NCI-H446 treated with DMSO at 0.1 percent for 48 hours (cell line): ENCODE measurements around the gene PRICKLE2.
"Not testable (repeated sequence)": the region's sequence is repeated elsewhere in the genome, so short reads cannot be mapped to it uniquely, and the experiment has no call there.

ENCODE experiments used
- DNase-seq: peaks from one replicate; lab custom pipeline; 2025; lab: John Stamatoyannopoulos, UW

PRICKLE2 gene

DNA sequence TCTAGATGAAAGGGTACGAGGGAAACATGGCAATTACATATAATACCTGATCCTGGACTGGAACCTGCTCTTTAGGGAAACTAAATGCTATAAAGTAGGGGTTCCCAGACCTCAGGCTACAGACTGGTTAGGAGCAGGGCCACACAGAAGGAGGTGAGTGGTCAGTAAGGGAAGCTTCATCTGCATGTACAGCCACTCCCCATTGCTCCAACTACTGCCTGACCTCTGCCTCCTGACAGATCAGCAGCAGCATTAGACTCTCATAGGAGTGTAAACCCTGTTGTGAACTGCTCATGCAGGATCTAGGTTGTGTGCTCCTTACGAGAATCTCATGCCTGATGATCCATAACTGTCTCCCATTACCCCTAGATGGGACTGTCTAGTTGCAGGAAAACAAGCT lies 123.1 kb downstream of the PRICKLE2 start:
- DNase-seq, result no peak

DNA sequence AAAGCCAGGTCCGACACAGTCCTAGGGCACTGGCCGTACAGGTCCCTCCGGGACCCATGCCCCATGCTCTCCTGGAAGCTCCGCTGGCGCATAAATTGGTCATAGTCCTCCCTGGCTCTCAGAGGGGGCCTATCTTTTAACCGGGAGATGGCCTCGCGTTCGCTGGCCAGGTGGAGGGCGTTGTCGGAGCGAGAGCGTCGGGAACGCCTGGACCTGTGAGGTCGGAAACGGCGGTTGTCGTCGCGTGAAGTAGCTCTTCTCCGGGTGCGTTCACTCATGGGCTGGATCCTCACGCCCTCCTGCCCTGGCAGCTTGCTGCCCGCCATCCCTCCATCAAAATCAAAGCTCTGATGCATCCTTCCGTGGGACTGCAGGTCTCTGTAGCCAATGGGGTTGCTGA lies 126.0 kb downstream of the PRICKLE2 start:
- DNase-seq, result no peak

DNA sequence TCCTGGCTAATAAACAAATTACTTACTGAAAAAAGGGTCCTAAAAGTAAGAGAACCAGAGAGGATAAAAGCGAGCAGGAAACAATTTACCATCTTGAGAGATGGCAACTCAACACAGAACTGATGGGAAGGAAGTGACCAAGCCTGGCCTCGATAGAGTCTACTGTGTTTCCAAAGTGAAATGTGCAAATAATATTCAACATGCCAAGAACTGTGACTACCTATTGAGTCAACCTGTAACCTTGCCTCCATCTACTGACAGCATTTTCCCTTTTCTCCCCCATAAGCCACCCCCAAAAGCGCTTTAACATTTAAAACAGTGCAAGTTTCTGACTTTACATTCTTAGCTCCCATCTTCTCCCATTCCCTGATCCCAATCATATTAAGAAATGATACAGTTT lies 126.6 kb downstream of the PRICKLE2 start:
- no peak for DNase-seq

DNA sequence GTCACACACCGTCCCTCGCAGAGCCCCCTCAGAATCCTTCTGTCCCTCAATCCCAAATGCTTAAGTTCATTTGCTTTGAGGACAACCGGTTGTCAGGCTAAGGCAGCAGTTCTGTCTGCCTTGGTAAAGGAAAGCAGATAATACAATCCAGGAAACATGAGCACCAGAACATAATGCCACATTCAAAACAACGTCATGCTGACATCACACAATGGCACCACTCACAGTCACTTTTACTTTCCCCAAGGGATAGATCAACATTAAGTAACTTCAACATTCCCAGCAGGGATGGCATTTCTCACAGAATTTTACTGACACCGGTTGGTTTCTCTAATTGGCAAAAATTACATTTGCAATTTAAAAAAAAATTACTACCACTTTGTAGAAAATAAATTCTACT lies 127.3 kb downstream of the PRICKLE2 start:
- DNase-seq, result no peak

DNA sequence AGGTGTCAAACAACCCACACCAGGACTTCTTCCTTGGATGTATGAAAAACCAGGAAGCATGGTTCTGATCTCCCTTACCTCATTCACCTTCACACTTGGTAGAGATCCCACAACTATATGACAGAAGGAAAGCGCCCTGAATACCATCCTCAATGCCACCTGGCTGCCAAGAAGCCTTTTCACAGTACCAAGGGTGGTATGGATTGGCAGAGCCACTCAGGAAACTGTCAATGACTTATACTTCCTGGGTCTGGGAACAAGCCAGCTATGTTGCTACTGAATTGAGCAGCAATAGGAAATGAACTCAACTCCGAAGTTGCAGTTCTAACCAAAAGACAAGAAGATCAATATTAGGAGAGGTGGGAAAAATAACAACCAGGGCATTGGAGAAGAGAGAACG lies 129.5 kb downstream of the PRICKLE2 start:
- no peak for DNase-seq

DNA sequence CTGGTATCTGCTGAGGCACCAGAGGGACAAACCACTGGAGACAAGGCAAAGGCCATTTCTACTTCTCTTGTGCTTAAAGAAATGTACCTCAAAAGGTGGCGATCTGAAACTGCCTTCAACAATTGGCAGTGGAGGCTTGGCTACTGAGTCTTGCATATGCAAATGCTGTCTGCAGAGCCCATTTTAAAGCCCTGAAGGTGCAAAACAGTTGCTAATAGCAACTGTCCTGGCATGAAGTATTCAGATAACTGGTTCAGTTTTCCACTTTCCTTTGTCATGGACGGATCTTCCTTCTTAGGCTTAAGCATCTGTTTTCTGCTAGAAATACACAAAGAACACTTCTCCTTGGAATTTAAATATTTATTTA lies 130.6 kb downstream of the PRICKLE2 start:
- DNase-seq, result no peak

DNA sequence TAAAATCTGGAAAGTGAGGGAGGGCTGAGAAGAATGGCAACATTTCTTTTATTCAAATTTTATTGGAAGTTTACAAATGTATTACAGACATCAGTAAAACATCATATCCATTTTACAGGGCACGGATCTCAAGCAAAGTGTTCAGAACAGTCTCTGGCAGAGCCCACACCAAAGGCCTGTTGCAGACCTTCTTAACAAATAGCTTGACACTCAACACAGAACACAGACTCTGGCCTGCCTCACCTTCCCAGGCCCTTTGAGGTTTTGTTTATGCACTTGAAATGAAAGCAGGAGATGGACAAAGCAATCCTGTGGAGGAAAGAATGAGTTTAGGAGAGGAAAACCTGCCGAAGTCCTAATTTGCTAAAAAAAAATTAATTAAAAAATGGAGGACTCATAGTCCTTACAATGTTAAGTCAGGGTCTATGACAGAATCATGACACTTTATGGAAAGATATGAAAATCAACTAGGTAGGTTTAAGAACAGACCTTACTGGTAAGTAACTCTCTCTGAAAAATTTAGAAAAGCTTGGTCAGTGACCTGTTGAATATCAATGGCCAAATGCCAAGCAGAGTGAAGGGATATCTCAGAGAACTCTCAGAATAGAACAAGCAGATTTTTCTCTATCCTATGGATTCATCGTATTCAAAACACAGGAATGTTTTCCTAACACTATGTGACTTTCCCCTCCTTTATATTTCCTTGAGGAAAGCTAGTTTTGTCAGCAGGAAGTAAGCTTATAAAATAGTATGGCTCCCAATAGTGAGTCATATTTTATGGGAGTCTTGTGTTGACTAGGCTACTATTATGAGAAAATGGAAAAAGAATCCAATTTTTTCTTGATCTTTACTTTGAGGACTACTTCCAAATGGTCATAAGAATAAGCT lies 131.2 kb downstream of the PRICKLE2 start:
- no peak for DNase-seq

DNA sequence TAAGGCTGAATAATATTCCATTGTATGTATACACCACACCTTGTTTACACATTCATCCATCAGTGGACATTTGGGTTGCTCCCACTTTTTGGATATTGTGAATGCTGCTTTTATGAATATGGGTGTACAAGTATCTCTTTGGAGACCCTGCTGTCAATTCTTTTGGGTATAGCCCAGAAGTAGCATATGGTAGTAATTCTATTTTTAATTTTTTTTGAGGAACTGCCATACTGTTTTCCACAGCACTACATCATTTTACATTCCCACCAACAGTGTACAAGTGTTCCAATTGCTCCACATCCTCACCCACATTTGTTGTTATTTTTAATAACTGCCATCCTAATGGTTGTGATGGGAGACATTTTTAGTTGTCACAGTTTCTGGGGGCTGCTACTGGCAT lies 132.1 kb downstream of the PRICKLE2 start:
- no peak for DNase-seq

DNA sequence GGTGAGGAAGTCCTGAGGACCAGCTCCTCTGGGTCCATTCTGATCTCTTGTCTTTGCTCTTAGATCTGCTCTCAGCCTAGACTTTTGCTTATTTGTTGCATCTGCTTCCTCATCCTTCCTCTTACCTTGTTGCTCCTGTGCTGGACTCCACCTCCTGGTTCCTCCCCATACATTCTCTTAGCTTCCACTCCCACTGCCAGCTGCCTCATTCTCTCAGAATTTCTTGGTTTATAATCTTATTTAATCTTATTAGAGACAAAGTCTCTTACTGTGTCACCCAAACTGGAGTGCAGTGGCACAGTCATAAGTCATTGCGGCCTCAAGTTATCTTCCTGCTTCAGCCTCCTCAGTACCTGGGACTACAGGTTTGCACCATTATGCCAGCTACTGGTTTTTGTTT lies 133.8 kb downstream of the PRICKLE2 start:
- DNase-seq, result no peak

DNA sequence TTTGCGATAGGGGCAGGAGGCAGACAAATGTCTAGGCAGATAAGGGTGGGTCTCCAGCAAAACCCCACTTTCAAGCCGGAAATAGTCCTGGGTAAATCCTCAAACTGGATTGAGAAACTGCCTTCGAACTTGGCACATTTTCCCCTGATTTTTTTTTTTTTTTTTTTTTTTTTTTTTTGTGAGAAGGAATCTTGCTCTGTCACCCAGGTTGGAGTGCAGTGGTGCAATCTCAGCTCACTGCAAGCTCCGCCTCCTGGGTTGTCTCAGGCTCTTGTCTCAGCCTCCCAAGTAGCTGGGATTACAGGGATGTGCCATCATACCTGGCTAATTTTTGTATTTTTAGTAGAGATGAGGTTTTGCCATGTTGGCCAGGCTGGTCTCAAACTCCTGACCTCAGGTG lies 135.9 kb downstream of the PRICKLE2 start:
- not testable (repeated sequence) for DNase-seq

DNA sequence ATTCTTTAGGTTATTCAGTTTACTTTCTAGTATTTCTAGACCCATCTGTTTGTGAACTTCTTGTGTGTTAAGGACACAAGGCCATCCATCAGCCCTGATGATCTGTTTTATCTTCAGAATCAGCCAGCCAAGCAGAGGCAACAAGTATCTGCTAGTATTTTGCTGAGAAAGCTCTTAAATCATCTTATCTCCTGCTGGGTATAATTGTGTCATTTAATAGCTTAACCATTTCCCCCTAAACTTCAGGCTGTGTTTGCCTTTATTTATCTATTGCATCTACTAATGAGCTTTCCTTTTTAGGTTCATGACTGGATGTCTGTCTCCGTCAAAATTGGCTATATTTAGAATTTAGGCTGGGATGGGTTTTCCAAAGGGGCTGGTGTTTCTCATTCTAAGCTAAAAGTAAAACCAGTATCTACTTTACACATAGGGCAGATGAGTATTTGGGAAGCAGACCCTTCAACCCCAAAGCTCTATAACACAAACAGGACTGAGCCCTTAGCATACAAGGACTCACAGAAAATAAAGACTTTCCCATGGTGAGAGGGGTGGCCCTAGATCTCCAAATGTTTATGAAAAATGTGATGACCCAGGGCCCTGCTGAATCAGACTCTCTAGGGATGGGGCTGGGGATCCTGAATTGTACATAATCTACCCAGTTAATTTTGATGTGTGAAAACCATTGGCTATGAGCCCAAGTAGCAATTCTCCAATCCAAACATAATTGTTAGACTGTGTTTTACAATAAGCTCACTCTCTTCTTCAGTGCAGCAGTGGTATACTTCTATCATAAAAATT lies 136.7 kb downstream of the PRICKLE2 start:
- peak; percentile 2 for DNase-seq

DNA sequence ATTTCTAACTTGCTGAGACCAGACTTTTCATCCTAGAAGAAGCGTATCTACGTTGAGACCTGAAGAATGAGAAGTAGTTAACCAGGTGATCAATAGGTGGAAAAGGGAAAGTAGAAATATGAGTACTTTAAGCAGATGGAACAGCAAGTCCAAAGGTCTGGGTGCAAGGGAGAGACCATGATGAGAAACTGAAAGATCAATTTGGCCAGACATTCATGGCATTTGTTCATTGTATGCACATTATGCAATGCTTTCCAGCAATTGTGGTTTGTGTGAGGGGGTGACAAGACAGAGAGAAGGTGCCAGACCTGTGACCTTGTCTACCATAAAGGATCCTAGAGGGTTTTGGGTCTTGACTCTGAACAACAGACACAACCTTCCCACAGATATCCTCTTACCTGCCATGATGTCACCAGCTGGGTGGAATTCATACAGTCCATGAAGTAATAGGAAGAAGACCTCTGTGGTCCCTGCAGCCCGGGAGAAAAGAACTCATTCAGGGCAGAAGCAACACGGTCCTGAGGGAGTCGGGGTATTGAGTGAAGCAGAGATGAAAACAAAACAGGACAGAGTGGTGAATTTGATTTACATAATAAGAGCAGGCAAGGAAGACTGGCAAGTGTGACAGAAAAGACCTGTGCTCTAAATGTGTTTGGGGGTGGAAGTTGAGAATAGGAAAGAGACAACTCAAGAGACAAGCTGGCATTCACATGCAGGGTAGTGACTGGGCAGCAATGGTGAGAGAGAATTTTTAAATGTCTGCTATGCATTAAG lies 138.6 kb downstream of the PRICKLE2 start:
- DNase-seq, result no peak

DNA sequence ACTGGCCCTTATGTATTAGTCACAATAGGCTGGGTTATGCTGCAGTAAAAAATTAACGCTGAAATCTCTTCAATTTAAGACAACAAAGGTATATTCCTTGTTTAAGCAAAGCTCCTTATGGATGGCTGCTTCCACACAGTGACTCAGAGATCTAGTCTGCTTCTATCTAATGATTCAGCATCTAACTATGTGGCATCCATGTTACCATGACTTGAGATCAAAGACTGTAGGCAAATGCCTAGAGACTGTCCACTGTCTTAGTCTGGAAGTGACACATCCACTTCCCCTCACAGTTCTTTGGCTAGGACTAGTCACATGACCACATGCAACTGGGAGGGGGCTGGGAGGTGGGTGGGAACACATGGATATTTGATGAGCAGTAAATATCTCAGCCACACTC lies 140.6 kb downstream of the PRICKLE2 start:
- DNase-seq, result no peak

DNA sequence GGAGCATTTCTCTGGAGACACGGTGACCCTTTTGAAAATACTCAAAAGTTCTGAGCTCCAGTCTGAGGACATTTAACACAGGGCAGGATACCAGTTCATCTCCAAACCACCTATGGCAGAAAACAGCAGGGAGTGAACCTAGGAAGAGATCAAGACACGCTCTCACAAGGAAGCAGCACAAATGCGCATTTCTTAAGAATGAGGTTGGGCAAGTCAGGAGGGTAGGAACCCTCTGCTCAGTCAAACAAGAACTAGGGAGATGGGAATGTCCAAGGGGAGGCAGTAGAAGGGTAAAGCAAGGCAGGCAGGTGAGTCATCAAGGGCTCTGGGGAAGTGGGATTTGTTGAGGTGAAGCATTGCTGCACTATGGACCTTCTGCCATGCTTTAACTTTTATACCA lies 141.7 kb downstream of the PRICKLE2 start:
- no peak for DNase-seq

DNA sequence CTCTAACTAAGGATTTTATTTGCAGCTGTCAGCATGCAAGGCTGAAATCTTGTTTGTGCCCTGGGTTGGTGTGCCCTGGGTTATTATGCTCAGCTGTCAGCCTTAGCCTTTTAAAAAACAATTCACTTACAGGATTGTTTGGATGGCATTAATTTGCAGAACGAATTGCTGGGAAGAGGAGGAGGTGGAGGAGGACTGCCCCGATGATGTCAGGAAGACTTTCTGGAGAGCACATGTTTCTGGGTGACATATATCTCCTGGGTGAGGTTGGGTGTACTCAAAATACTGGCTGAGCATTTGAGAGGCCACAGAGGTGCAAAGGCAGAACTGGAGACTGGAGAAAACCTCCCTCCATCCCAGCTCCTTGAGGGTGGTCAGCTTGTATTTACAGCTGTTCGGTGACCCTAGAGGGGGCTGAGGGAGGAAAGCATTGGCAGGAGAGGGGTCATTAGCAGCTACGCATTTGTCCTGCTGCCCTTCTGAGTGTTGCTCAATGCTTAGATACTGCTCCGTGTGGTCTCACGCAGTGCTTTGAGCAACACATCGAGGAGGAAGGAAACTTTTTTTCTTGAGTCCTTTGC lies 142.2 kb downstream of the PRICKLE2 start:
- no peak for DNase-seq

DNA sequence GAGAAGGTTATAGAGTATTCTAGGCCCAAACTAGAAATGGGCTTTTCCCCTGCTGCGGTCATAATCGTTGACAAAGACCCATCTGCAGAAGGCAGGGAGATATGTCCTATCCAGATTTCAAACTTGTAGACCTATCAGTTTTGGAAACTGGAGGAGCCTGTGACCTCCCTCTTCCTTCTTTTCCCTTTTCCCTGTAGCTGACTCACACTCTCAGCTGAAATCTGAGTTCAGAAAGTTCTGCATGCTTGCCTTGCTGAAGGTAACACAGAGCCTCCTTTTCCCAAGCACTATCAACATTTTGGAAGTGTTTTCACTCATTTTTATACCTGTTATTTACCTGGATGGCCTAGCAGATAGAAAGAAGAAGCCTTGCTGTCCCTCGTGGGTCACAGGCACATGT lies 142.9 kb downstream of the PRICKLE2 start:
- no peak for DNase-seq

DNA sequence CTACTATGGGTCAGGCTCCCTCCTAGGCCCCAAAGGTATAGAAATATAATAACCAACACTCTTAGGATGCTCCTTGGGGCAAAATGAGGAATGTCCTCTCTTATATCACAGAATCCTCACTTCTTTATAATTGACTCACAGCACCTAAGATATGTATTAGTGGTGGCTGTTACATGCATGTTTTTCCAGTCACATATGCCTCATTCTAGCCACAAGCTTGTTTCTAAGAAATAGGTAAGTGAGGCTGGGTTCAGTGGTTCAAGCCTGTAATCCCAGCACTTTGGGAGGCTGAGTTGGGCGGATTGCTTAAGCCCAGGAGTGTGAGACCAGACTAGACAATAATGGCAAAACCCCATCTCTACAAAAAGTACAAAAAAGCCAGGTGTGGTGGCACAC lies 144.0 kb downstream of the PRICKLE2 start:
- no peak for DNase-seq

DNA sequence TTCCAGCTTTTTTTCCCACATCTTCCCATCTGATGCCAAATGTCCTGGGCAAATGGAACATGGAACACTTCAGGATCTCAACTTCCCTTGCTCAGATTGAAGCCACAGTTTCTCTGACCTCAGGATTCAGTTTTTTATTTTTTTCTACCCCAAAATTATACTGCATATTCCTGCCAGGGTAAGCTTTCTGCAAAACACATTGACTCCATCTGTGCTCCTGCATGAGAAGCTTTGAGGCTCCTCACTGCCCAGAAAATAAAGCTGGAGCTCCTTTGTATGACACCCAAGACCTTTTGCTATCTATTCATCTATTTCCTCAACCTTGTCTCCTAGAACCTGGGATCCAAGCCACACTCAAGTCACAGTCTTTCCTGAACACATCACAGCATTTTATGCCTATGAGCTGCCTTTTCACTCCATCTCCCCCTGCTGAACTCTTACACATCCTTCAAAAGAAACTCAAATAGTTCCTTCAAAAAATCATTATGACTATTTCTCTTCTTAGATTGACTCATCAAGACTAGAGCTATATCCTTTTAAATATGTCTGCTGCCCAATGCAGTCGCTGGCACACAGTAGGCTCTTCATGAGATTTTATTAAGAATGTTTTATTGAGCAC lies 144.5 kb downstream of the PRICKLE2 start:
- no peak for DNase-seq

DNA sequence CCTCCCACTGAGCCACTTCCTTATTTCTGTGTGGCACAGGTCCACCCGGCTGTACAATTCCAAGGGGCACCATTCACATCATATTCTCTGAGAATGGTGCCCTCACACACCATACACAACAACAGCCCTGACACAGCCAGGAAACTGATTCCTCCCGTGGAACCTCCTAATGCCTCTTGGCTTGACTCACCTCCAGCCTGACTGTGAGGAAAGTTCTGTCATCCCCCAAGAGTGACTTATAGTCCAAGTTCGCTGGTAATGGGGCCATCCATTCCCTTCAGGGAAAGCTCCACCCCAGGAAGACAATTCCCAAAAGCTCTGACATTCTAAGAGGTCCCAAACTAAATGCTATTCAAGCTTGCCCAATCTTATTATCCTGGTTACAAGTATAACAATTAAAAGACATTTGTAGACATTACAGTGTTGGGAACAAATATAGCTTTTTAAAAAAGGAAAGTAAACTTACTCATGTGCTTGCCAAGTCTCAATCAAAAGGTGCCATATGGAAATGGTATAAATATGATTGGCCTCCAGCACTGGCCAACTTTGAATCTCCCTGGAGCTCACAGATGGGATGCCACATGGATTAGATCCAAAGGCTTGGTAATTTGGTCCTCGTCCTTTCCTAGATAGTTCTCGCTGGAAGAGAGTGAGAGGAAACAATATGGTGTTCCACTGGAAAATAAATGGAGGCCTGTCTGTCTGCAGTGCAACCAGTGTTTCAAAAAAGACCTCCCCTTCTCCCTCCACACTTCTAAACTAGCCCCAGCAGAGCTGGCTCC lies 145.7 kb downstream of the PRICKLE2 start:
- DNase-seq, result peak; percentile 85

DNA sequence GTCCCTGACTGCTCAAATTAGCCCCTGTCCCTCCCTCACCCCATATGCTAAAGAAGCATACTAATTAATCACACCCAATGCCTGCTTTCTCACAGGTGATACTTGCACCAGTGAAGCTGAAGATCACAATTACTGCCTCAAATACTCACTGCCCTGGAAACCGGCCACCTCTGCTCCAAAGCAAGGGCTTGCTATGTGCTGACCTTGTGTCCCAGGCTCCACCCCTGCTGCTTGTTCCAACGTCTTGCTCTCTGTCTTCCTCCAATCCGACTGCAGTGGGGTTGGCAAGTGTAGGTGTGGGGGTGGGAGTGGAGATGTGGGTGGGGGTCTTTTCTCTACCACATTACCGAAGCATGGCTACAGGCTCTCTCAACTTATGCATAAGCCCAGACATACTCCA lies 146.3 kb downstream of the PRICKLE2 start:
- DNase-seq, result no peak
